Adrenal gland (tissue), 12 donors: ENCODE data around the gene PLEKHN1. TPM values are rescaled to one million over a fixed set of nuclear protein-coding genes. Genes with fewer than 3 reads are reported as not detected.
"Not testable (repeated sequence)": the region's sequence is repeated elsewhere in the genome, so short reads cannot be mapped to it uniquely, and the experiment has no call there.

ENCODE experiments used
- DNase-seq, 7 donors: peaks; one replicate each; pipeline ENCODE4 v3.0.0-alpha.2; 2019 to 2020
- H3K27ac ChIP-seq, 5 donors: fragments of 200-600 bp; sonication (generic) in 4 of 5; 1 replicate in 3 of 5; 2 replicates in 2 of 5; pipeline versions ENCODE4 v1.5.1 to v1.8.0; 2016 to 2020; ENCODE audit warnings: mild to moderate bottlenecking in 1 of 5
- H3K27me3 ChIP-seq: fragments of 200-600 bp; 2 replicates; pipeline ENCODE4 v1.8.0; 2021
- H3K36me3 ChIP-seq, 2 donors: fragments of 200-600 bp; replicated peaks in 1 of 2; 1 replicate in 1 of 2; 2 replicates in 1 of 2; pipeline versions ENCODE4 v1.5.1 to v1.8.0; 2018 to 2022
- H3K4me1 ChIP-seq, 2 donors: fragments of 200-600 bp; replicated peaks in 1 of 2; 1 replicate in 1 of 2; 2 replicates in 1 of 2; pipeline versions ENCODE4 v1.5.1 to v1.8.0; 2018 to 2021
- H3K4me3 ChIP-seq, 4 donors: fragments of 200-600 bp; sonication (generic) in 3 of 4; one replicate each; pipeline ENCODE4 v1.5.1; 2016 to 2018
- H3K9me3 ChIP-seq, 3 donors: fragments of 200-600 bp; sonication (generic) in 1 of 3; replicated peaks in 1 of 3; 1 replicate in 2 of 3; 2 replicates in 1 of 3; pipeline versions ENCODE4 v1.5.1 to v1.8.0; 2016 to 2021
- CTCF ChIP-seq, 6 experiments: fragments of 450-650 bp in 4 of 6; fragments of 200-600 bp in 2 of 6; sonication (generic) in 1 of 6; IDR thresholded peaks; 1 replicate in 5 of 6; 2 replicates in 1 of 6; pipeline versions ENCODE4 v1.5.1 to v1.8.0; 2016 to 2021; ENCODE audit warnings: antibody characterized with exemption in 6 of 6, mild to moderate bottlenecking in 2 of 6, moderate library complexity in 1 of 6
- POLR2A ChIP-seq, 2 donors: fragments of 450-650 bp; IDR thresholded peaks; one replicate each; pipeline ENCODE4 v1.6.1; 2017; ENCODE audit warnings: antibody characterized with exemption in 2 of 2, mild to moderate bottlenecking in 2 of 2, moderate library complexity in 1 of 2
- WGBS, 4 donors: extraction: QIAGEN DNeasy Blood & Tissue Kit in 2 of 4; methylation state at CpG; one replicate each; pipeline versions ENCODE4 v1.1.5 to v1.1.7; 2013 to 2017; 5-methylcytosine and 5-hydroxymethylcytosine counted together
- intact Hi-C, 2 donors: fragments of 100-400 bp; cut with DNase I; formaldehyde crosslinking; loops; one replicate each; pipeline versions ENCODE4 v1.14.1 to v1.15.0; 2022 to 2023
- polyA plus RNA-seq, 3 donors: library from polyadenylated mRNA; stranded (reverse); fragments of 200-250 nt in 2 of 3; fragments of 350-450 nt in 1 of 3; fragmentation: Illumina TruSeq in 1 of 3; extraction: RNeasy Lipid Tissue Mini Kit (QIAGEN cat#74804) in 1 of 3; gene quantifications; one replicate each; pipeline ENCODE4 v1.2.3, GENCODE V29; 2013 to 2014
- total RNA-seq, 9 donors: library from RNA; depleted of rRNA in 4 of 9; stranded (reverse); fragments of >200 nt in 4 of 9; fragments of 120-200 nt in 1 of 9; fragmentation: NEBNext Ultra II Directional in 1 of 9; extraction: Animal tissue kit (Norgen Biotek cat#: 25700) in 1 of 9; gene quantifications; one replicate each; pipeline versions ENCODE4 v1.1.0 to v1.2.4, GENCODE V29; 2013 to 2023
- donor health status: healthy with polysubstance abuse.
- donor health status: Bipolar disorder and iron deficiency.
- donor health status: DM: yes; HTN: yes; CAD: no.
- donor health status: DM: no; HTN: no; CAD: no.
- donor health status: DM: no; HTN: no; CAD: no.
- donor health status: DM: yes; HTN: yes; CAD: no.

The PLEKHN1 gene
- total and polyA plus RNA-seq, 12 donors, result 0.05 to 10.5 (median 1.3) TPM; not detected in 3

DNA sequence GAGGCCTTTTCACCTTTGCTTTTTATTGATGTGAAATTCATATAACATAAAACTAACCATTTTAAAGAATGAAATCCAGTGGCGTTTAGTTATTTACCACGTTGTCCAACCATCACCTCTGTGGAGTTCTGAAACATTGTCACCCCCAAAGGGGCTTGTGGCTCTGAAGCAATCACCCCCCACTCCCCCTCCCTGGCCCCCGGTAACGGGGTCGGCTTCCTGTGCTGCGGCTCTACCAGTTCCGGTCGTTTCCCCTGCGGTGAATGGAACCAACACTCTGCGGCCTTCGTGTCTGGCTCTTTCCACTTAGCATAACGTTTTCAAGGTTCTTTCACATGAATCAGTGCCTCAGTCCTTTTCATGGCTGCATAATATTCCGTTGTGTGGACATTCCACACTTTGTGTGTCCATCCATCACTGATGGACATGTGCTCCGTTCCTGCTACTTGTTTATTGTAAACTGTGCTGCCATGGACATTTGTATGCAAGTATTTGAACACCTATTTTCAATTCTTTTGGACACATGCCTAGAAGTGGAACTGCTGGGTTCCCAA, 45.2 kb downstream of the PLEKHN1 start:
- TF ChIP-seq POLR2A (IDR thresholded peaks at IDR 0.05) (no peak), CTCF (IDR thresholded peaks at IDR 0.05) (no peak)
- DNase-seq, result peak in 1 of 7 donors; percentile 17
- intact Hi-C loops, result no loop called here

GRCh38 chr1:1012736-1013104, 46.4 kb downstream of the PLEKHN1 start:
- H3K4me1 ChIP-seq, result peaks cover 0 to 14% of the 10 kb centered on the region in 2 donors
- H3K36me3 ChIP-seq, DNase-seq, H3K9me3 ChIP-seq, intact Hi-C loops, H3K27me3 ChIP-seq: not testable (repeated sequence)
- H3K27ac ChIP-seq, result peak overlapping the region in 4 of 5 donors; percentile 70 to 93 (median 79)
- WGBS, 4 donors, result 55 to 59% (median 56%) methylated on average over 11 to 13 of the region's 13 CpGs
- peak overlapping the region in 3 of 4 donors; percentile 54 to 68 (median 67) for H3K4me3 ChIP-seq

More for the DNA sequence above, 45.2 kb downstream of the PLEKHN1 start:
- H3K27ac ChIP-seq, result no peak overlapping the region
- peaks cover 2% of the 10 kb centered on the region for H3K27me3 ChIP-seq
- WGBS, 4 donors, result 69 to 78% (median 72%) methylated on average over 14 of the region's 14 CpGs
- H3K36me3 ChIP-seq, result no peaks in the 10 kb centered on the region
- peaks cover 0 to 14% of the 10 kb centered on the region in 2 donors for H3K4me1 ChIP-seq
- no peak overlapping the region for H3K4me3 ChIP-seq
- no peaks in the 10 kb centered on the region for H3K9me3 ChIP-seq

DNA sequence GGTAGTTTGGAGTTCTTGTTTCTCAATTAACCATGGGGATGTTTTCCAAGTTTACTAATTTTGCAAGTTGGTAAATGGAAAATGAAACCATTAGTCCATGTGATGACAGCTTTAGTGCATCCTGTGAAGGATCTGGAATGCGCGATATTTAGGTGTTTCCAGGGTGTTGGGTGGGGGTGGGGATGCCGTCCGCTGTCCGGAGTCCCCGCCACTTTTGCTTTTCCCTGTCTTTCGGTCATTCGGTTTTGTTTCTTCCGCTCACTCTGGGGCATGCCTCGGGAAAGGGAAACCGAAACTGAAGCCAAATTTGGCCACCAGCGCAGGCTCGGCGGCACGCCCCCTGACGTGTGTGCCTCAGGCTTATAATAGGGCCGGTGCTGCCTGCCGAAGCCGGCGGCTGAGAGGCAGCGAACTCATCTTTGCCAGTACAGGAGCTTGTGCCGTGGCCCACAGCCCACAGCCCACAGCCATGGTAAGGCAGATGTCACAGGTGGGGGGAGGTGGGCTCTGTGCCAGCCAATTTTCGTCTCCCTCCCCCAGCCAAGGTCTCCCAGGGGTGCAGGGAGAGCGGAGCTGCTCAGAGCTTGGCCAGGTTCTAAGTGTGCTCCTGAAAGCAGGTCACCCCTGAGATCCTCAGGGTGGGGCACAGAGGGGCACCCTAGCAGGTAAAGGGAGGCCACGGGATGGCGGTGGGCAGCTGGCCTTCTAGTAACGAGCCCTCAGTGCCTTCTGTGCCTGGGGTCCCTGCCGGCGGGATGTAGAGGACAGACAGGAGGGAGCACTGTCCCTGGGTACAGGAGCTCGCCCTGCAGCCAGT, 47.0 kb downstream of the PLEKHN1 start, which contains the start of gene ISG15:
TSS of gene ISG15 (plus strand) at position 393 of the 817 bp plus-strand sequence. CDS start at position 470, 77 bp downstream.
- Histone ChIP-seq H3K4me3 (peak within 1 kb of the TSS in 3 of 4 donors; percentile 54 to 68 (median 67)), H3K36me3 (no peaks in the 10 kb centered on the region), H3K4me1 (peaks cover 0 to 14% of the 10 kb centered on the region in 2 donors), H3K27me3 (no peaks in the 10 kb centered on the region), H3K27ac (peak within 1 kb of the TSS in 4 of 5 donors; percentile 70 to 93 (median 79)), H3K9me3 (no peaks in the 10 kb centered on the region)
- DNase-seq, result peak; percentile 88 to 96 (median 92)
- whole genome bisulfite sequencing, 4 donors, result 0 to 4% (median 2%) methylated on average over 16 to 30 of the region's 30 CpGs
- TF ChIP-seq CTCF (IDR thresholded peaks at IDR 0.05) (no peak), POLR2A (IDR thresholded peaks at IDR 0.05) (peak in 1 of 2 donors; percentile 72)
- intact Hi-C loops, result no loop called here

DNA sequence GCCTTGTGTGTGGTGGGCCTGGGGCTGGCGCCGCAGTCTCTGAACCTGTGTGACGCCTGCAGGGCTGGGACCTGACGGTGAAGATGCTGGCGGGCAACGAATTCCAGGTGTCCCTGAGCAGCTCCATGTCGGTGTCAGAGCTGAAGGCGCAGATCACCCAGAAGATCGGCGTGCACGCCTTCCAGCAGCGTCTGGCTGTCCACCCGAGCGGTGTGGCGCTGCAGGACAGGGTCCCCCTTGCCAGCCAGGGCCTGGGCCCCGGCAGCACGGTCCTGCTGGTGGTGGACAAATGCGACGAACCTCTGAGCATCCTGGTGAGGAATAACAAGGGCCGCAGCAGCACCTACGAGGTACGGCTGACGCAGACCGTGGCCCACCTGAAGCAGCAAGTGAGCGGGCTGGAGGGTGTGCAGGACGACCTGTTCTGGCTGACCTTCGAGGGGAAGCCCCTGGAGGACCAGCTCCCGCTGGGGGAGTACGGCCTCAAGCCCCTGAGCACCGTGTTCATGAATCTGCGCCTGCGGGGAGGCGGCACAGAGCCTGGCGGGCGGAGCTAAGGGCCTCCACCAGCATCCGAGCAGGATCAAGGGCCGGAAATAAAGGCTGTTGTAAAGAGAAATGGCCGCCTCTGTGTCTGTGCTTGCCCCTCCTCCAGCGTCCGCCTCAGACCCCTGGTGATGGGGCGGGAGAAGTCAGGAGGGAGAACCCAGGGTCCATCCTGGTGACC, 47.8 kb downstream of the PLEKHN1 start:
- no peak for TF ChIP-seq CTCF (IDR thresholded peaks at IDR 0.05)
- no peak for TF ChIP-seq POLR2A (IDR thresholded peaks at IDR 0.05)
- no peak for DNase-seq
- H3K9me3 ChIP-seq, result no peaks in the 10 kb centered on the region
- no peaks in the 10 kb centered on the region for H3K27me3 ChIP-seq
- H3K27ac ChIP-seq, result peak overlapping the region in 4 of 5 donors; percentile 70 to 93 (median 79)
- no peaks in the 10 kb centered on the region for H3K36me3 ChIP-seq
- H3K4me1 ChIP-seq, result peaks cover 0 to 18% of the 10 kb centered on the region in 2 donors
- H3K4me3 ChIP-seq, result peak overlapping the region in 1 of 4 donors; percentile 67
- intact Hi-C loops, result no loop called here
- WGBS, 4 donors, result 66 to 74% (median 68%) methylated on average over 20 to 41 of the region's 41 CpGs
